ENCODE results near the gene TGFBR3. TPM values are rescaled to one million over a fixed set of nuclear protein-coding genes. Genes with fewer than 3 reads are reported as not detected.
A peak's percentile ranks its signal among the peaks of the same experiment; 100 is the strongest.

Gene TGFBR3
- total and polyA plus RNA-seq, 9 of the 15 experiments (the other 6 are each of a cell fraction or from before 2014, with no cell fraction given) = 3.6 to 32.4 (median 15.6) TPM

DNA sequence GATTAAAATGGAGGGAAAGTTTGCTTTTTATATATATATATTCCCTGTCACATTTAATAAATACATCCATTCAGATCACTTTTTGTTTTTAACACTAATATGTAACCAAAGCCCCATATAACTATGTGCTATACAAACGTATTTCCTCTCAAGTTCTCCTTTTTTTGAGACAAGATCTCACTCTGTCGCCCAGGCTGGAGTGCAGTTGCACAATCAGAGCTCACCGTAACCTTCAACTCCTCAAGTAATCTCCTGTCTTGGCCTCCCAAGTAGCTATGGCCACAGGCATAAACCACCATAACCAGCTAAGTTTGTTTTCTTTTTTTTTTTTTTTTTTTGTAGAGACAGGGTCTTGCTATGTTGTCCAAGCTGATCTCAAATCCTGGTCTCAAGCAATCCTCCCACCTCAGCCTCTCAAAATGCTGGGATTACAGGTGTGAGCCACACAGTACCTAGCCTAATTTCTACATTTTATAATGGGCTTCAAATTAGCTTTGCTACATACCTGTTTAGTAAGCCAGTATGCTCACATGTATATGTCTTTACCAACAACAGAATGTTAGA, 120.0 kb downstream of the TGFBR3 start (continued):
- TF ChIP-seq, protein P1, sequence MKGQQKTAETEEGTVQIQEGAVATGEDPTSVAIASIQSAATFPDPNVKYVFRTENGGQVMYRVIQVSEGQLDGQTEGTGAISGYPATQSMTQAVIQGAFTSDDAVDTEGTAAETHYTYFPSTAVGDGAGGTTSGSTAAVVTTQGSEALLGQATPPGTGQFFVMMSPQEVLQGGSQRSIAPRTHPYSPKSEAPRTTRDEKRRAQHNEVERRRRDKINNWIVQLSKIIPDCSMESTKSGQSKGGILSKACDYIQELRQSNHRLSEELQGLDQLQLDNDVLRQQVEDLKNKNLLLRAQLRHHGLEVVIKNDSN (CRISPR knock-in tag; IDR thresholded peaks at IDR 0.05) = no peak
- TF ChIP-seq MXI1 (IDR thresholded peaks at IDR 0.05; ENCODE audit: low read depth, low read length) (no peak), NRF1 (conservative IDR thresholded peaks at IDR 0.05 in 1 of 2, IDR thresholded peaks at IDR 0.05 in 1 of 2) (no peak), CEBPB (tag; IDR thresholded peaks at IDR 0.05) (peak; percentile 98), HCFC1 (IDR thresholded peaks at IDR 0.05; ENCODE audit: low read depth, low read length) (no peak), TFAM (CRISPR knock-in tag; conservative IDR thresholded peaks at IDR 0.05) (no peak), BCOR (IDR thresholded peaks at IDR 0.05) (peak; percentile 52; the same call in 1 of the 2 replicates), GATA2 (CRISPR knock-in tag; IDR thresholded peaks at IDR 0.05) (peak; percentile 59; the same call in 1 of the 2 replicates), NR2F6 (CRISPR knock-in tag; IDR thresholded peaks at IDR 0.05) (no peak), ZNF324 (CRISPR knock-in tag; IDR thresholded peaks at IDR 0.05) (no peak), NR3C1 (CRISPR knock-in tag; IDR thresholded peaks at IDR 0.05) (no peak), RBFOX2 (IDR thresholded peaks at IDR 0.05; ENCODE audit: low read depth, low read length) (no peak), SREBF2 (CRISPR knock-in tag; IDR thresholded peaks at IDR 0.05) (no peak)
- TF ChIP-seq, protein P2, sequence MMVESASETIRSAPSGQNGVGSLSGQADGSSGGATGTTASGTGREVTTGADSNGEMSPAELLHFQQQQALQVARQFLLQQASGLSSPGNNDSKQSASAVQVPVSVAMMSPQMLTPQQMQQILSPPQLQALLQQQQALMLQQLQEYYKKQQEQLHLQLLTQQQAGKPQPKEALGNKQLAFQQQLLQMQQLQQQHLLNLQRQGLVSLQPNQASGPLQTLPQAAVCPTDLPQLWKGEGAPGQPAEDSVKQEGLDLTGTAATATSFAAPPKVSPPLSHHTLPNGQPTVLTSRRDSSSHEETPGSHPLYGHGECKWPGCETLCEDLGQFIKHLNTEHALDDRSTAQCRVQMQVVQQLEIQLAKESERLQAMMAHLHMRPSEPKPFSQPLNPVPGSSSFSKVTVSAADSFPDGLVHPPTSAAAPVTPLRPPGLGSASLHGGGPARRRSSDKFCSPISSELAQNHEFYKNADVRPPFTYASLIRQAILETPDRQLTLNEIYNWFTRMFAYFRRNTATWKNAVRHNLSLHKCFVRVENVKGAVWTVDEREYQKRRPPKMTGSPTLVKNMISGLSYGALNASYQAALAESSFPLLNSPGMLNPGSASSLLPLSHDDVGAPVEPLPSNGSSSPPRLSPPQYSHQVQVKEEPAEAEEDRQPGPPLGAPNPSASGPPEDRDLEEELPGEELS (CRISPR knock-in tag; IDR thresholded peaks at IDR 0.05; ENCODE audit: borderline replicate concordance) = no peak
- TF ChIP-seq, protein P3, sequence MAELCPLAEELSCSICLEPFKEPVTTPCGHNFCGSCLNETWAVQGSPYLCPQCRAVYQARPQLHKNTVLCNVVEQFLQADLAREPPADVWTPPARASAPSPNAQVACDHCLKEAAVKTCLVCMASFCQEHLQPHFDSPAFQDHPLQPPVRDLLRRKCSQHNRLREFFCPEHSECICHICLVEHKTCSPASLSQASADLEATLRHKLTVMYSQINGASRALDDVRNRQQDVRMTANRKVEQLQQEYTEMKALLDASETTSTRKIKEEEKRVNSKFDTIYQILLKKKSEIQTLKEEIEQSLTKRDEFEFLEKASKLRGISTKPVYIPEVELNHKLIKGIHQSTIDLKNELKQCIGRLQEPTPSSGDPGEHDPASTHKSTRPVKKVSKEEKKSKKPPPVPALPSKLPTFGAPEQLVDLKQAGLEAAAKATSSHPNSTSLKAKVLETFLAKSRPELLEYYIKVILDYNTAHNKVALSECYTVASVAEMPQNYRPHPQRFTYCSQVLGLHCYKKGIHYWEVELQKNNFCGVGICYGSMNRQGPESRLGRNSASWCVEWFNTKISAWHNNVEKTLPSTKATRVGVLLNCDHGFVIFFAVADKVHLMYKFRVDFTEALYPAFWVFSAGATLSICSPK (IDR thresholded peaks at IDR 0.05; ENCODE audit: borderline replicate concordance) = no peak
- TF ChIP-seq, protein P4, sequence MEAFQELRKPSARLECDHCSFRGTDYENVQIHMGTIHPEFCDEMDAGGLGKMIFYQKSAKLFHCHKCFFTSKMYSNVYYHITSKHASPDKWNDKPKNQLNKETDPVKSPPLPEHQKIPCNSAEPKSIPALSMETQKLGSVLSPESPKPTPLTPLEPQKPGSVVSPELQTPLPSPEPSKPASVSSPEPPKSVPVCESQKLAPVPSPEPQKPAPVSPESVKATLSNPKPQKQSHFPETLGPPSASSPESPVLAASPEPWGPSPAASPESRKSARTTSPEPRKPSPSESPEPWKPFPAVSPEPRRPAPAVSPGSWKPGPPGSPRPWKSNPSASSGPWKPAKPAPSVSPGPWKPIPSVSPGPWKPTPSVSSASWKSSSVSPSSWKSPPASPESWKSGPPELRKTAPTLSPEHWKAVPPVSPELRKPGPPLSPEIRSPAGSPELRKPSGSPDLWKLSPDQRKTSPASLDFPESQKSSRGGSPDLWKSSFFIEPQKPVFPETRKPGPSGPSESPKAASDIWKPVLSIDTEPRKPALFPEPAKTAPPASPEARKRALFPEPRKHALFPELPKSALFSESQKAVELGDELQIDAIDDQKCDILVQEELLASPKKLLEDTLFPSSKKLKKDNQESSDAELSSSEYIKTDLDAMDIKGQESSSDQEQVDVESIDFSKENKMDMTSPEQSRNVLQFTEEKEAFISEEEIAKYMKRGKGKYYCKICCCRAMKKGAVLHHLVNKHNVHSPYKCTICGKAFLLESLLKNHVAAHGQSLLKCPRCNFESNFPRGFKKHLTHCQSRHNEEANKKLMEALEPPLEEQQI (IDR thresholded peaks at IDR 0.05) = peak; percentile 33; the same call in 1 of the 2 replicates
- TF ChIP-seq, protein P5, sequence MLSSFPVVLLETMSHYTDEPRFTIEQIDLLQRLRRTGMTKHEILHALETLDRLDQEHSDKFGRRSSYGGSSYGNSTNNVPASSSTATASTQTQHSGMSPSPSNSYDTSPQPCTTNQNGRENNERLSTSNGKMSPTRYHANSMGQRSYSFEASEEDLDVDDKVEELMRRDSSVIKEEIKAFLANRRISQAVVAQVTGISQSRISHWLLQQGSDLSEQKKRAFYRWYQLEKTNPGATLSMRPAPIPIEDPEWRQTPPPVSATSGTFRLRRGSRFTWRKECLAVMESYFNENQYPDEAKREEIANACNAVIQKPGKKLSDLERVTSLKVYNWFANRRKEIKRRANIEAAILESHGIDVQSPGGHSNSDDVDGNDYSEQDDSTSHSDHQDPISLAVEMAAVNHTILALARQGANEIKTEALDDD (IDR thresholded peaks at IDR 0.05) = peak; percentile 94
- TF ChIP-seq, protein P6, sequence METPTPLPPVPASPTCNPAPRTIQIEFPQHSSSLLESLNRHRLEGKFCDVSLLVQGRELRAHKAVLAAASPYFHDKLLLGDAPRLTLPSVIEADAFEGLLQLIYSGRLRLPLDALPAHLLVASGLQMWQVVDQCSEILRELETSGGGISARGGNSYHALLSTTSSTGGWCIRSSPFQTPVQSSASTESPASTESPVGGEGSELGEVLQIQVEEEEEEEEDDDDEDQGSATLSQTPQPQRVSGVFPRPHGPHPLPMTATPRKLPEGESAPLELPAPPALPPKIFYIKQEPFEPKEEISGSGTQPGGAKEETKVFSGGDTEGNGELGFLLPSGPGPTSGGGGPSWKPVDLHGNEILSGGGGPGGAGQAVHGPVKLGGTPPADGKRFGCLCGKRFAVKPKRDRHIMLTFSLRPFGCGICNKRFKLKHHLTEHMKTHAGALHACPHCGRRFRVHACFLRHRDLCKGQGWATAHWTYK (CRISPR knock-in tag; IDR thresholded peaks at IDR 0.05) = no peak
